Vagina (tissue), 2 donors: ENCODE data around the gene NAPB. TPM values are rescaled to one million over a fixed set of nuclear protein-coding genes. Genes with fewer than 3 reads are reported as not detected.

Source experiments
- DNase-seq, 2 donors: peaks; one replicate each; pipeline ENCODE4 v3.0.0-alpha.2; 2017; ENCODE audit errors: extremely low spot score in 2 of 2
- H3K27ac ChIP-seq: fragments of 200-600 bp; sonication (generic); one replicate; pipeline ENCODE4 v1.5.1; 2019
- H3K27me3 ChIP-seq: fragments of 200-600 bp; sonication (generic); one replicate; pipeline ENCODE4 v1.5.1; 2019
- H3K36me3 ChIP-seq, 2 donors: fragments of 200-600 bp; sonication (generic); one replicate each; pipeline ENCODE4 v1.5.1; 2017 to 2019
- H3K4me1 ChIP-seq: fragments of 200-600 bp; sonication (generic); one replicate; pipeline ENCODE4 v1.5.1; 2019
- H3K4me3 ChIP-seq, 2 donors: fragments of 200-600 bp; sonication (generic); 1 replicate in 1 of 2; 2 replicates in 1 of 2; pipeline ENCODE4 v1.5.1; 2016 to 2019
- H3K9me3 ChIP-seq: fragments of 200-600 bp; sonication (generic); one replicate; pipeline ENCODE4 v1.5.1; 2019
- POLR2A ChIP-seq, 2 donors: fragments of 450-650 bp; IDR thresholded peaks; one replicate each; pipeline ENCODE4 v1.6.1; 2017; ENCODE audit warnings: antibody characterized with exemption in 2 of 2, mild to moderate bottlenecking in 2 of 2, moderate library complexity in 2 of 2
- POLR2AphosphoS5 ChIP-seq, 2 donors: sonication (generic); formaldehyde crosslinking; IDR thresholded peaks; one replicate each; pipeline ENCODE4 v1.9.0; 2017; ENCODE audit warnings: antibody characterized with exemption in 2 of 2, mild to moderate bottlenecking in 2 of 2, low read depth in 1 of 2; ENCODE audit not compliant: insufficient read depth in 1 of 2
- intact Hi-C: fragments of 100-400 bp; cut with DNase I; formaldehyde crosslinking; loops from one replicate; pipeline ENCODE4 v1.15.1; 2023
- total RNA-seq: library from RNA; depleted of rRNA; stranded (reverse); fragments of >200 nt; gene quantifications from one replicate; pipeline ENCODE4 v1.2.3, GENCODE V29; 2016
- TF ChIP-seq, protein P1 (sequence below), 3 experiments: fragments of 450-650 bp in 2 of 3; fragments of 200-600 bp in 1 of 3; sonication (generic) in 1 of 3; IDR thresholded peaks; one replicate each; pipeline ENCODE4 v1.5.1; 2017 to 2019; ENCODE audit warnings: antibody characterized with exemption in 3 of 3, mild to moderate bottlenecking in 2 of 3, moderate library complexity in 2 of 3

The NAPB gene
- total RNA-seq, 1 donor from 2014 or later, result 28.5 TPM

DNA sequence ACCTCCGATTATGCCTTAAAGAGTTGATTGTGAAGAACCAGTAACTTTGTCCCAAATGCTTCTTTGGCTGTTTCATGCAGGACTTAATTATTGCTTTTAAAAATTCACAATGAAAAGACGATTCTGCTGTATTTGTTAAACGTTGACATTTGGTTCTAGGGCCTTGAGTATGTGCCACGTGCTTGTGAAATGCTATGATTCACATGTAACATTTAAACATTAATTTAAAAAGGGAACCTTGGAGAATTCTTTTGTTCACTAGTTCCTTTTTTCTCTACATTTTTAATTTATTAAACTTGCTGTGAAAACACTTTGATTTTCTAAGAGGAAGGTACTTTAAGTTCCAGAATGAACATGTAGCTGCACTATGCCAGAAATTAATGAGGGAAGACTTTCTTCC, 49.8 kb downstream of the NAPB start:
- Histone ChIP-seq H3K4me3 (no peak overlapping the region), H3K36me3 (peaks cover 0 to 44% of the 10 kb centered on the region in 2 donors), H3K27ac (no peak overlapping the region)

DNA sequence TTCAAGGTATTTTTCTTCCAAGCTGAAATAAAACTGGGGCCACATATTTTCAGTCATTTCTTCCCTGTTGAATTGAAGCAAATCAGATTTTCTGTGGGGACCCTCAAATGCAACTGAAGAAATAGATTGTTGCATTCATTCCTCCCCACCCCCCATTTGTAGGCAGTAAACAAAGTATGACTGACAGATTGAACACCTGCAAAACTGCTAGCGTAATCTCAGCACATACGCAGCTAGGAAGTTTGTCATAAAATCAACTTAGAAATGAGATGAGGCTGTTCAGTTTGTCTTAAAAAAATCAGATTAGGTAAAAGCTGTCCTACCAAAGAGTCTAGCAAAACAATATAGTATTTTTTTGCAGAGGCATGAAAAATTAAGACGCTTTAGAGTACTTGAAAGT, 50.4 kb downstream of the NAPB start:
- no peak overlapping the region for H3K27ac ChIP-seq
- H3K36me3 ChIP-seq, result peaks cover 0 to 44% of the 10 kb centered on the region in 2 donors
- peaks cover 18% of the 10 kb centered on the region for H3K4me1 ChIP-seq
- no peaks in the 10 kb centered on the region for H3K27me3 ChIP-seq
- no peak overlapping the region for H3K4me3 ChIP-seq
- DNase-seq, result no peak
- H3K9me3 ChIP-seq, result no peaks in the 10 kb centered on the region
- no peak for TF ChIP-seq POLR2AphosphoS5 (IDR thresholded peaks at IDR 0.05; ENCODE audit: insufficient read depth in 1 of 2, low read depth in 1 of 2)
- no peak for TF ChIP-seq POLR2A (IDR thresholded peaks at IDR 0.05)
- TF ChIP-seq, protein P1, sequence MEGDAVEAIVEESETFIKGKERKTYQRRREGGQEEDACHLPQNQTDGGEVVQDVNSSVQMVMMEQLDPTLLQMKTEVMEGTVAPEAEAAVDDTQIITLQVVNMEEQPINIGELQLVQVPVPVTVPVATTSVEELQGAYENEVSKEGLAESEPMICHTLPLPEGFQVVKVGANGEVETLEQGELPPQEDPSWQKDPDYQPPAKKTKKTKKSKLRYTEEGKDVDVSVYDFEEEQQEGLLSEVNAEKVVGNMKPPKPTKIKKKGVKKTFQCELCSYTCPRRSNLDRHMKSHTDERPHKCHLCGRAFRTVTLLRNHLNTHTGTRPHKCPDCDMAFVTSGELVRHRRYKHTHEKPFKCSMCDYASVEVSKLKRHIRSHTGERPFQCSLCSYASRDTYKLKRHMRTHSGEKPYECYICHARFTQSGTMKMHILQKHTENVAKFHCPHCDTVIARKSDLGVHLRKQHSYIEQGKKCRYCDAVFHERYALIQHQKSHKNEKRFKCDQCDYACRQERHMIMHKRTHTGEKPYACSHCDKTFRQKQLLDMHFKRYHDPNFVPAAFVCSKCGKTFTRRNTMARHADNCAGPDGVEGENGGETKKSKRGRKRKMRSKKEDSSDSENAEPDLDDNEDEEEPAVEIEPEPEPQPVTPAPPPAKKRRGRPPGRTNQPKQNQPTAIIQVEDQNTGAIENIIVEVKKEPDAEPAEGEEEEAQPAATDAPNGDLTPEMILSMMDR (IDR thresholded peaks at IDR 0.05), result no peak
- intact Hi-C loops, result no loop called here

More for the DNA sequence above, 49.8 kb downstream of the NAPB start:
- Histone ChIP-seq H3K4me1 (peaks cover 12% of the 10 kb centered on the region), H3K27me3 (no peaks in the 10 kb centered on the region), H3K9me3 (no peaks in the 10 kb centered on the region)
- intact Hi-C loops, result no loop called here
- no peak for TF ChIP-seq POLR2A (IDR thresholded peaks at IDR 0.05)
- TF ChIP-seq, protein P1 (IDR thresholded peaks at IDR 0.05), result no peak
- no peak for DNase-seq

DNA sequence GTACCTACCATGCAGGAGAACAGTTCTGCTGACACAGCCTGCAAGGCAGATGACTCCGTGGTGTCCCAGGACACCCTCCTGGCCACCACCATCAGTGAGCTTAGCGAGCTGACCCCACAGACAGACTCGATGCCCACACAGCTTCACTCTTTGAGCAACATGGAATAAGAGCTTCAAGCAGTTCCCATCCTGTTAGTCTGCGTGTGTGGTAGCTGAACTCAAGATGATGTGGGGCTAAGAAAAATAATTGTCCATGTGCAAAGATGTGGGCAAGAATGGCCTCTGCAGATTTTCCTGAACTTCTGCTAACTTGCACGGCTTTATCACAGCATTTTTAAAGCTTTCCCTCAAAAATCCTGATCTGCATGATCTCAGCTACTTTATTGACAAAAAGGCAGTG, 51.0 kb downstream of the NAPB start:
- TF ChIP-seq, protein P1 (IDR thresholded peaks at IDR 0.05), result no peak
- TF ChIP-seq POLR2AphosphoS5 (IDR thresholded peaks at IDR 0.05; ENCODE audit: insufficient read depth in 1 of 2, low read depth in 1 of 2) (no peak), POLR2A (IDR thresholded peaks at IDR 0.05) (no peak)
- Histone ChIP-seq H3K27ac (no peak overlapping the region), H3K4me1 (peaks cover 24% of the 10 kb centered on the region), H3K9me3 (no peaks in the 10 kb centered on the region), H3K4me3 (no peak overlapping the region), H3K36me3 (peaks cover 0 to 43% of the 10 kb centered on the region in 2 donors), H3K27me3 (no peaks in the 10 kb centered on the region)
- intact Hi-C loops, result no loop called here
- no peak for DNase-seq

DNA sequence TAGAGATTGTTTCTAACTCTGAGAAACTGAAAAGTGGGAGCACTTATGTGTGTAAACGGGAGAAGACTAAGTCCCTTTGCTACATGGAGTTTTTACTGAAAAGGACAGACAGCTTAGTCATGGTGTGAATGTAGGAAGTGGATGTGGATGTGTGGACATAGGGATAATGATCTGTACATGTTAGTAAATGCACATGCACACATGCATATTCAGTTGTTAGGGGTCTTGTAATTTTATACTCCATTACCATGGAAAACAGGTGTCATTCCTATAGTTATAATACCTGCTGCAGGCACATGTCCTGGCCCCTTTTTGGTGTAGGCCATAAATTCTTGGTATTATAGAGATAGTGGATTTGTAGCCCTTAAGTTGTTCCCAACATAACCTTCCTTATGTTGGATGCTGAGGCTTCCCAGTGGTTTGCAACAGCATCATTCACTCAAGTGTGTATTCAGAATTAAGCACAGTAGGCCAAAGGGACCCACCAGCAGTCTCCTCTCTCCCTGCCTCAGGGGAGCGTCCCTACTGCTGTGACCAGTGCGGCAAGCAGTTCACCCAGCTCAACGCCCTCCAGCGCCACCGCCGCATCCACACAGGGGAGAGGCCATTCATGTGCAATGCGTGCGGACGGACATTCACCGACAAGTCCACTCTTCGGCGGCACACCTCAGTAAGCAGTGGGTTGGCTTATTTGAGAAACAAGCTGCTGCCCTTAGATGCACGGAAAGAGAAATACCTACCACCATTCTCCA, 52.0 kb downstream of the NAPB start:
- intact Hi-C loops, result no loop called here
- Histone ChIP-seq H3K4me3 (no peak overlapping the region), H3K4me1 (peaks cover 25% of the 10 kb centered on the region), H3K27me3 (no peaks in the 10 kb centered on the region), H3K27ac (no peak overlapping the region), H3K9me3 (no peaks in the 10 kb centered on the region), H3K36me3 (peaks cover 0 to 50% of the 10 kb centered on the region in 2 donors)
- TF ChIP-seq POLR2A (IDR thresholded peaks at IDR 0.05) (no peak), POLR2AphosphoS5 (IDR thresholded peaks at IDR 0.05; ENCODE audit: insufficient read depth in 1 of 2, low read depth in 1 of 2) (no peak)
- TF ChIP-seq, protein P1 (IDR thresholded peaks at IDR 0.05), result no peak
- no peak for DNase-seq

DNA sequence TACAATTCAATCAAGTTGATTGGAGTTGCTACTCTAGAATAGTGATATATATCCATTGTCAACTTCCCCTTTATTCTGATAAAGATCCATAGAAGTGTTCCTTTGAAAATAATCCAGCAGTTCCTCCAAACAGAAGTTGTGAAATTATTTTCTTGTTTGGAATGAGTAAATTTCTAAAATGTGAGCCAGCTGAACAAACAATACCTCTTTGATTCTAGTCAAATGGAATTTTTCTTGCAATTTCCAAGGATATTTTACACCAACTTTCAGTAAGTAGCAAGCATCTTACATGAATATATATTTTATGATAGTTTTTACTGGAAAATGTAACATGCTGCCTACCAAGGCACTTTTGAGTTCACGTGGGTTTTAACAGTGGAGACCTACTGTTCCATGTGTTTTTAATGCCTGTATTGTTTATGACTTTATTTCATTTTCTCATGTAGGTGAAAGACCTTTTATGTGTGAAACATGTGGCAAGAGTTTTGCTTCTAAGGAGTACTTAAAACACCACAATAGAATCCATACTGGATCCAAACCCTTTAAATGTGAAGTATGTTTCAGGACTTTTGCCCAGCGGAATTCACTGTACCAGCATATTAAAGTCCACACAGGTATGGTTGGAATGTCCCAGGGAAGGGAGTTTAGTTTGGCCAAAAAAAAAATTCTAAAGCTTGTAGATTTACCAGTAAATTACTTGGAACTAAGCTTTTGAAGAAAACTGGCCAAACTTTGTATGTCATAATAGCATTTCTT, 52.8 kb downstream of the NAPB start:
- intact Hi-C loops, result no loop called here
- TF ChIP-seq, protein P1 (IDR thresholded peaks at IDR 0.05), result no peak
- no peak for TF ChIP-seq POLR2AphosphoS5 (IDR thresholded peaks at IDR 0.05; ENCODE audit: insufficient read depth in 1 of 2, low read depth in 1 of 2)
- TF ChIP-seq POLR2A (IDR thresholded peaks at IDR 0.05), result no peak
- no peak overlapping the region for H3K4me3 ChIP-seq
- H3K36me3 ChIP-seq, result peaks cover 0 to 47% of the 10 kb centered on the region in 2 donors
- no peak overlapping the region for H3K27ac ChIP-seq
- H3K4me1 ChIP-seq, result peaks cover 28% of the 10 kb centered on the region
- no peaks in the 10 kb centered on the region for H3K9me3 ChIP-seq
- no peaks in the 10 kb centered on the region for H3K27me3 ChIP-seq
- no peak for DNase-seq
